NCI-H187 treated with DMSO at 0.1 percent for 48 hours (cell line): Measurements from ENCODE around the gene ARNT2.

ENCODE experiments used
- DNase-seq: peaks from one replicate; lab custom pipeline; 2025; lab: John Stamatoyannopoulos, UW

The ARNT2 gene

DNA sequence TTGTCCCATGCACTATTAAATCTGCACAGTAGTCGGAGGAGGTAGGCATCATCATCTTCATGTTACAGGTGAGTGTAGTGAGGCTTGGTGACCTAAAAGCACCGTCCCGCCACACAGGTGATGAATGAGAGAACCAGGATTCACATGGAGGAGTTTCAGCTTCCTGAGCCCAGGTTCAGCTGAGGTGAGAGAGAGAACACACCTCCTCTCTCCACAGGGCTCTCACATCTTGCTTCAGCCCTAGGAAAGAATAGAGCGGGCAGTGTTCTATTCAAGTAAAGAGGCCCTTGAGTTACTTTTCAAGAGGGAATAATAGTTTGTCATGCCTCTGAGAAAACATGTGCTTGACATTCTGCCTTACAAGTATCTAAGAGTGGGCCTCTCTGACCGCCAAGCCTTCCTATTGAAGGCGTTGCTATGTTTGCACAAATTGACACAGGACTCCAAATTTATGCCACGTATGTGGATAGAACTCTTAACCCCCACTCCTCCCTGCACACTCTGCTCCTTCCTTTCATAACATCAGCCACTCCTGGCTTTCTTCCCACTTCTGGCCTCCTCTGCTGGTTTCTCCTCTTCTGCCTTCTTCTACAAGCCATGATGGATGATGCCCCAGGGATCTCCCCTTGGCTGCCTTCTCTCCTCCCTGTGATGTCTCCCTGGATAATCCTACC is 152.6 kb downstream of the ARNT2 start:
- DNase-seq: peak; percentile 99

DNA sequence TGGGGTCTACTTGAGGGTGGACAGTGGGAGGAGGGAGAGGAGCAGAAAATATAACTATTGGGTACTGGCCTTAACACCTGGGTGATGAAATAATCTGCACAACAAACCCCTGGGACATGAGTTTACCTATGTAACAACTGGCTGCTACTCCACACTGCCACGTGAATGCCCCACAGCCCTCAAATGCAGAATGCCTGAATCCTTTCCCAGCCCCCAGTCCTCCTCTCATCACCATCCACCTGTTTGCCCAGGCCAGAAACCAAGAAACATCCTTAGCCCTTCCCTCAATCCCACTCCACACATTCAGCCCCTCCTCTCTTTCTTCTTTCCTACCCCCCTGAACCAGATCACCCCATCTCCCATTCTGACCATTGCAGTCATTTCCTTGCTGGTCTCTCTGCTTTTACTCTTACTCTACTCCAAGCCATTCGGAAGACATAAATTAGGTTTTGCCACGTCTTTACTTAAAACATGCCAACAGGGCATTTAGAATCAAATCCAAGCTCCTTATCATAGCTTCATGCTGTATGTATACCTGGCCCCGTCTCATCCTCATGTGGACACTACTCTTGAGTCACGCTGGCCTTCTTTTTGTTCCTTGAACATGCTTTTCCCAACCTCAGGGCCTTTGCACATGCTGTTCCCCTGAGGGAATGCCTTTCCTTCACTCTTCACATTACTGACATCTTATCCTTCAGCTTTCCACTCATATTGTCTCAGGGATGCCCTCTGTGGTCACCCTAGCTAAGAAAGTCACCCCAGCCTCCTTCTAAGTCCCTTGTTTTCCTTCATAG is 153.5 kb downstream of the ARNT2 start:
- no peak for DNase-seq

DNA sequence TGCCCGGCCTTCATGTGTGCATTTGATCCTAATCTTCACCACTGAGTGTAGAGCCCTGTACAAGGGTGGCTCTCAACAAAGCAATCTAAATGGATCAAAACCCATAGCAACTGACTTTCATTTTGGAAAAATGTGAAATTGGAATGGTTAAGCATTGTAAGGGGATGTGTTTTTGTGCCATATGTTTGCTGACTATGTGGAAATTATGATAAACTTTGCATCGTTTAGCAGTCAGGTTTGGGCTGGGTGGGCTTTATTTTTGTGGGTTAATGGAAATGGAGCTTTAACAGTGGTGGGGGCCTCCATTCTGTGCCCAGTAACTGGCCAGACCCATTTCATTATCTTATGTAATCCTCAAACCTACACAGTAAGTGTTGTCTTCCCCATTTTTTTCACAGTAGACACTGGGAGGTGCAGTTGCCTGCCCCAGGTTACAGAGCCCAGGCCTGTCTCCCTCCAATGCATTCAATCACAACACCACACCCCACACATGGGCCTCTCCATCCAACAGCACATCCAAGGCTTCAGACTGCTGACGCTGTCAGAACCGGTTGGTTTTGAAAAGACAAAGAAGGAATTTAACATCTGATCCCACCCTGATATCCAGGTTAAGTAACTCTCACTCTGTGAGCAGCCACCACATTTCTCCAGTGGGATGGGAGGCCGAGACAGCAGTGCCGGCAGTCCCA is 154.6 kb downstream of the ARNT2 start:
- DNase-seq: no peak

DNA sequence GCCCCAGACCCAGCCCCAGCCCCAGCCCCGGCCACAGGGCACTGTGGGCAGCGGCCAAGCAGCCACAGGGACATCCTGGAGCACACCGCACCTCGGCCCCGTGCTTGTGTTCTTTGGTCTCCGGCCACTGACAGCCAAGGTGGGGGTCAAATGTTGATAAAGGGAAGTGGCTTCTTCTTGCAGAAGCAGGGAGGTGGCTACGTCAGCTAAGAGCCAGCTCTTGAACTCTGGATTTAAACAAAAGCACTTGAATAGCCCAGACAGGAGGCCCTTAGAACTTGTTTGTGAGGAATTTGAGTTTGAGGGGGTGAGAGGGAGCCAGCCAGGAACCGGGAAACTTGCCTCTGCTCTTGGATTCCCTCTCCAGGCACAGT is 155.1 kb downstream of the ARNT2 start:
- DNase-seq: no peak

DNA sequence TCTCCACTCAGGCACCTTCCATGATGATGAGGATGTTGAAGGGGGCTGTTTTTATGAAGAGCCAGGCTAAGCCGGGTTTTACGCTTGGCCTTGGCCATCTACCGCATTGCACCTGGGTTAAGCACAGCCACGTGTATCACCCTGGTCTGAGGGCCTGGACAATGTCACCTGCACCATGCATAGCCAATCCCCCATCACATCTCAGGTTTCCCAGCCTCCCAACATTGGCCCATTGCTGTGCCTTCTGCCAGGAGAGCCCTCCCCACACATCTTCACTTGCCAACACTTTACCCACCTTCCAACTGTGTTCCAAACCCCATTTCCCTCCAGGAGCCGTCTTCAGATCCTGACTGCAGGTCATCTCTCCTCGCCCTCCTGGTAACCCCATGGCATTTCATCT is 155.6 kb downstream of the ARNT2 start:
- DNase-seq: no peak

DNA sequence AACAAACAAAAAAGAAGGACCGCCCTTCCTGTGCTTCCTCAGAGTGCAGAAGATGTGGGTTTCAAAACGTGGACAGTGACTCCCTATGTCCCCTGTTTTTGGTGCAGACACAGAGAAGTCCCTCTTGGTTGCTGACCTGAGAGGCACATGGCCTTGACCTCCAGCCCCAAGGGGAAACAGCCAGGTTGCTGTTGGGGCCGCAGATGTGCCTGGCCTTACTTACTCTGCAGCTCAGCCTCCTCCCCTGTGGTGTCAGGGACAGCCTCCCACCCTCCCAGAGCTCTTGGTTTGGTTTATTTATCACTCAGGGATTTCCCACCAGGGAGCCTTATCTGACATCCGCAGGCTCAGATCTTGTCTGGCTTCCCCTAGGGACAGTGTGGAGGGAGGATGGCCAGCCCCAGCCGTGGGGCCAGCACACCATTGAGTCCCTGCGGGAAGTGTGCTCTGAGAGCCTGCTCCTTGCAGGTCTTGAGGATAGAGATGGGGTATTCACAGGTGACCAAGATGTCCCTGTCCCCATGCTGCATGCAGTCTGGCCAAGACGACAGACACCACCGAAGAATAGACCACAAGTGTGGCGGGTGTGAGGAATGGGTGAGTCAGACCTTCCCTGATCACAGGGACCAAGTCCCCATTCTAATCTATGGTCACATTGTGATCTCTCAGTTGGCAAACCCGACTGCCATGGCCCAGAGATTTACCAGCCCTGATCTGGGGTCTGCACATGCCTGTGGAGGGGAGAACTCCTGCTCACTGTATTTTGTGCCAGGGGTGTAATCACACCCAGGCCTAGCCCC is 156.6 kb downstream of the ARNT2 start:
- DNase-seq: no peak

DNA sequence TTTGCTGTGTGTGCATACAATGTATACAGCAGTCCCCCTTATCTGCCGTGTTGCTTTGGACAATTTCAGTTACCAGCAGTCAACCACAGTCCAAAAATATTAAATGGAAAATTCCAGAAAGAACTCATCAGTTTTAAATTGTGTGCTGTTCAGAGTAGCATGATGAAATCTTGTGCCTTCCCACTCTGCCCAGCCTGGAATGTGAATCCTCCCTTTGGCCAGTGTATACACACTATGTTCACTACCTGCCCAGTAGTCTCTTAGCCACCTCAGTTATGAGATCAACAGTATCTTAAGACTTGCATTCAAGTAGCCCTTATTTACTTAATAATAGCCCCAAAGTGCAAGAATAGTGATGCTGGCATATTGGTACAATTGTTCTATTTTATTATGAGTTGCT is 157.3 kb downstream of the ARNT2 start:
- no peak for DNase-seq

DNA sequence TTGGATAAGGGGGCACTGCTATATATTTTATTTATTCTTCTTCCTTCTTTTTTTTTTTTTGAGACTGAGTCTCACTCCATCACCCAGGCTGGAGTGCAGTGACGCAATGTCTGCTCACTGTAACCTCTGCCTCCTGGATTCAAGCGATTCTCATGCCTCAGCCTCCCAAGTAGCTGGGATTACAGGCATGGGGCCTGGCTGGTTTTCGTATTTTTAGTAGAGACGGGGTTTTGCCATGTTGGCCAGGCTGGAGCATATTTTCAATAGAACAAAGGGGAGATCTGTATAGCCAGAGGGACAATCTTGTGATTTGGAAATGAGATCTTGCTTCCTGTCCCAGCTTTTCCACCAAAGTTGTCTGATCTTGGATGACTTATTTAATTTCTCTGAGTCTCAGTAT is 157.9 kb downstream of the ARNT2 start:
- DNase-seq: no peak

DNA sequence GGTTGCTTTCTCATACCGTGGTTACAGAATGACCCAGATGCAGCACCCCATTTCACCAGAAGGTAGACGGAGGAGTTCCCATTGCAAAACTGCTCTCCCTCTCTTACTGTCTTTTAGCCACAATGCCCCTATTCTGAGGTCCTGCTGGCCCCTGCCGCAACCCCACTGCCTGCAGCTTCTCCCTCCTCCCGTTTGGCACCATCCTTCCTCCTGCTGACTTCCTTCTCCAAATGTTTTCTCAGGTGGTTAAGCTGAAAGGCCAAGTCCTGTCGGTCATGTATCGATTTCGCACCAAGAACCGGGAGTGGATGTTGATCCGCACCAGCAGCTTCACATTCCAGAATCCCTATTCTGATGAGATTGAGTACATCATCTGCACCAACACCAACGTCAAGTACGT is 158.7 kb downstream of the ARNT2 start:
- DNase-seq: no peak

DNA sequence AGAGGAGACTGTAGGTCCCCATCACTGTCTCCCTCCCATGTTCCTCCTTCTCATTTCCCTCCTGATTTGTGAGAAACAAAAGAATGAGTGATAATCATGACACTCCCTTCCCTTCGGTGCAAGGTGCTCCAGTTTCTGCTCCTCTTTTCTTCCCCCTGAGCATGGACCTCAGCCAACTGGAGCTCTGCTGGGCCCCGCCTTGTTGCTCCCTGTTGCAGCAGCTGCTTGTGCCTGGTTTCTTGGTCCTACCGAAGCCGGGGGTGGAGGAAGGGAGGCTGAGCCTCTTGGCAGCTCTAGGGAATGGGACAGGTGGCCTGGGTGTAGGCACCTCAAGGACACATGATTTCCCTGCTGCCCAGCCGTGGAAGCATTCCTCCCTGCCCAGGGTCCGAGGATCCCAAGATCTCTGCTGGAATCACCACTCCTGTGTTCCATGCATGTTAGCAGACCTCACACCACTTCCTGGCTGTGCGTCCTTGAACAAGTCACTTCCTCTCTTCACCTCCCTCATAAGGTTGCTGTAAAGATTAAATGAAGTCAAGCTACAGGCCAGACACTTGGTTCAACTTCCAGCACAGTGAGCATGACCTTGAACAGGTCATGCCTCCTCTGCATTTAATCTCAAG is 159.3 kb downstream of the ARNT2 start:
- DNase-seq: no peak

DNA sequence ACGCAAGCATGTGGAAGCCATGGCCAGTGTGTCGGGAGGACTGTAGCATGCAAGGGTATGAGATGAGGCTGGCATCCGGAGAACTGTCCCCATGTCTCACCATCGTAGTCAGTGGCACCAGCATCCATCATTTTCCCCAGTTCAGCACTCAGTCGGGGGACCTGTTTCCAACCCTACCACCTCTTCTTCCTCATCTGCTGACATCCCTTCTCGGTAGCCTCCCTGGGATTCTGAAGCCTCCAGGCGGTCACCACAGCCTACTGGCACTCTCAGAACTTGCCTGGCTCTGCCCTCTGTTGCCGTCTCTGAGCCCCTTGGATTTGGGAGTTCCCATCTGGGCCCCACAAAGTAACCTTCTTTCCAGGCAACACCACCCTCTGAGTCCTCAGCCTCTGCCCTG is 159.9 kb downstream of the ARNT2 start:
- DNase-seq: no peak

DNA sequence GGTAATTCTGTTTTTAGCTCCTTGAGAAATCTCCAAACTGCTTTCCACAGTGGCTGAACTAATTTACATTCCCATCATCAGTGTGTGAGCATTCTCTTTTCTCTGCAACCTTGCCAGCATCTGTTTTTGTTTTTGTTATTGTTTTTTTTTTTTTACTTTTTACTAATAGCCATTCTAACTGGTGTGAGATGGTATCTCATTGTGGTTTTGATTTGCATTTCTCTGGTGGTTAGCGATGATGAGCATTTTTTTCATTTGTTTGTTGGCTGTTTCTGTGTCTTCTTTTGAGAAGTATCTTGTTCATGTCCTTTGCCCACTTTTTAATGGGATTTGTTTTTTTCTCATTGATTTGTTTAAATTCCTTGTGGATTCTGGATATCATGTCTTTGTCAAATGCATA is 161.2 kb downstream of the ARNT2 start:
- DNase-seq: no peak

DNA sequence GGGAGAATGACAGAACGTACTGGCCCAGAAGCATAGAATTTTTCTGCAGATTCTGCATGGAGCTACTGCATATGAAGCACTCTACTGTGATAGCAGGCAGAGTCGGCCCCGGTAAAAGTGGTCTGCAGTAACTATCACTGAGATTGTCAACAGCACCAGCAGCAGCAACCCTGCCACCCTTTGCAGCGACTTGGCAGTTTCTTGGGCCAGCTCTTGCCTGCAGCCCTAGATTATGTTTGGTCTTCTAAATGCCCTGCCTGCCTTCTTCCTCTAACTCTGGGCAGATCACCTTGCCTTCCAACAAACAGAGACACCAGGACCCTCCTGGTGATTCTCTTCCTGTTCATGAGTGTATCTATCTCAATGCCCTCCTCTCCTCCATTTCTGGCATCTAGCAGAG is 161.8 kb downstream of the ARNT2 start:
- no peak for DNase-seq

DNA sequence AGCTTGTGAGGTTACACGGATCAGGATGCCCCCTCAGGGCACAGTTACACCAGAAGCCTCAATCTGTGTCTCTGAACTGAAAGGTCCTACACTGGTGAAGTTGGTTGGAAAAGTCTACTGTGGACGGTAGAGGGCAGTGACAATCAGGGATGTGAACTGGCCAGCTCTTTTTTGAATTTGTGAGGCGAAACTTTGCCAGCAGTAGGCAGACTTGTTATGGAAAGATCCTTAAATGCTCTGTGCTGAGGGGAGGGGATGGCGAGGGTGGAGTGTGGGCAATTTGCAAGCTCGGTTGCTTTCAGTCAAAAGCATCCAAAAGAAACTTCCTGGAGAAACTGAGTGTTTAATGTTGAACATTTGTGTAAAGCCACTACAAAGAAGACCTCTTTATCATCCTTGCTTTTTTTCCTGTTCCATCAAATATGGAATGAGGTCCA is 163.6 kb downstream of the ARNT2 start:
- DNase-seq: no peak

DNA sequence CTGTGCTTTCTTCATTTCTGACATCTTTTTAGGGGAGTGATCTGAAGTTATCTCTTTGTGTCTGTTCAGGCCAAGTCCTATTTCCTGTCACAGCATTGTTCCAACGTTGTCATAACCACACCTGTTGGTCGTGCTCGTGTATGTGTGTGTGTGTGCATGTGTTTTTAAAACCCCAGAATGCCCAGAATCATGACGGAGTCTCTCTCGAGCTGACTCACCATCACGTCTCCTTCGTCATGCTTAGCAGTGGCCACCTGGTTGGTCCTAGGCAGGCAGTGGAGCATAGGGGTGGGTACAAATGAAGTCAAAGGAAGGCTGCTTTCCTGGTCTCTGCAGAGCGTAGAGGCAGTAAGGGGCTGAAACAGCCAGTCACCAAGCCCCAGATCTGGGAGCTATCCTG is 164.1 kb downstream of the ARNT2 start:
- DNase-seq: no peak

DNA sequence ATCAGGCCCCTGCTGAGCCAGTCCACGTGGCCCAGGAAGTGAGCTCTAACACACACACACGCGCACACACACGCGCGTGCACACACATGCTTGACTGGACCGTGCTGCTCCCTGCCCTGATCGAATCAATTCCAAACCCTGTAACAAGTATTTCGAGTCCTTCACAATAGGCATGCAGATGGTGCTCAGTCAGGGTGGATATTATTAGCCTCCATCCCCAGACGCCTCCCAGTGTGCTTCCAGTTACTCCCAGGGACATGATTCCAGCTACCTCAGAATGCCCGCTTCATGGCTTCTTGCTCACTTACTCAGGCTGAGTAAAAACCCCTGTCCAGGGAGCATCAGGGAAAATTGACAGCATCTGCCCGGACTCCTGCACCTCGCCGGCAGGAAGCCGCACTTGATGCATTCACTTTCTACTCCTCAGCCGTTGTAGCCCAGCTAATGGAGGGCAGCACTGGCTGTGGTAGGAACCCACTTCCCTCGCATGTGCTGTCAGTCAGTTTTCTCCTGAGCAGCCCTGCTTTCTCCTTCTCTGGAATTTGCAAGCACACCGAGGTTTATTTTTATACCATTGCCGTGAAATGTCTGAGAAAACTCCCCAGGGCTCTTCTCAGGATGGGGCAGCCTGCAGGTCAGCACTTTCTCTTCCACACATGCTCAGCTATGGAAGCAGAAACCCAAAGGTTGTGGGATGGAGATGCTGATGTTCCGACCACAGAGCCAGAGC is 164.9 kb downstream of the ARNT2 start:
- no peak for DNase-seq

DNA sequence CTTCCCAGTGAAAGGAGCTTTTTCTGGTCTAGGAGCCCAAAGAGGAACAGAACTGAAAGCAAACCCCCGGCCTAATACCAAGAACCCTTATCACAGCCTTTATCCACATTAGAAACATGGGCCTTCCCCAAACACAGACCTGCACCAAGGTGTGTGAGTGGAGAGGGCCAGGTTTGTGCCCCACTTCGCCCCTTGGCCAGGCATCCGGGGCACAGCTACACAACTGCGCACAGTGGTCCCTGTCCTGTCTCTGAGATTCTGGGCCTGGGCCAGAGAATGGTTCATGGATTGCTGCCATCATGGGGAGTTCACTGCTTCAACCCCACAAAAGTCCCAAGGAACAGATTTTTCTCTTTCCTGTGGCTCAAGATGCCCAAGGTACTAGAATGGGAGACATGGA is 165.5 kb downstream of the ARNT2 start:
- no peak for DNase-seq

DNA sequence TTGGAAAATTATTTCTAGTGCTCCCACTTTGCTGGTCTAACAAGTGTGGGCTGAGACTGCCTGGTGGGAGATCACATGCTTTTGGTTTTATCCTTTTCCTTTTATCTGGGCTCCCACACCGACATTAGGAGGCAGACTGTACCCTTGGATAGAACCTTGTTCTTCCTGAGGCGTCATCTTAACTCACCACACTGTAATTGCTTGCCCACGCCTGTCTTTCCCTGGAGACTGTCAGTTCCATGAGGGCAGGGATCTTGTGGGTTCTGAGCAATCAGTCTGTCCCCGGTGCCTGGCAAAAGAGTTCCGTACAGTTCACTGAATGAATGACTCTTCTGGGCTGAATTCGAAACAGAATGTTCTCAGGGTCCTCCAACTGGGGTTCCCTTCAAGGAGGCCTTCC is 166.4 kb downstream of the ARNT2 start:
- no peak for DNase-seq

DNA sequence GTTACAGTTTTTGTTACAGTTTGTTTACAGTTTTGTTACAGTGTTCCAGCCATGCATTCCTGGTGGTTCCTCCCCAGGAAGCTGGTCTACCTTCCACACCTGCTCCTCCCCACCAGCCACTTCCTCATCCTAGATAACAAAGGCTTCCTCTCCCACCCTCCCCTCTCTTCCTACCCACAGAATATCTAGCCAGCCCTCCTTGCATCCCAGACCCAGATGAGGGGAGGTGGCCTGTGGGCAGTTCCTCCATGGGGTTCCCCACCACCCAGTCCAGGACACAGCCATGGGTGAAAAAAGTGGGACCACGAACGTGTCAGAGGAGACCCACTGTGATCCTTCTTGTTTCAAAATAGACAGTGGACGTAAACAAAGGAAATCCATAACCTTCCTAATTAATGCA is 168.2 kb downstream of the ARNT2 start:
- DNase-seq: no peak

DNA sequence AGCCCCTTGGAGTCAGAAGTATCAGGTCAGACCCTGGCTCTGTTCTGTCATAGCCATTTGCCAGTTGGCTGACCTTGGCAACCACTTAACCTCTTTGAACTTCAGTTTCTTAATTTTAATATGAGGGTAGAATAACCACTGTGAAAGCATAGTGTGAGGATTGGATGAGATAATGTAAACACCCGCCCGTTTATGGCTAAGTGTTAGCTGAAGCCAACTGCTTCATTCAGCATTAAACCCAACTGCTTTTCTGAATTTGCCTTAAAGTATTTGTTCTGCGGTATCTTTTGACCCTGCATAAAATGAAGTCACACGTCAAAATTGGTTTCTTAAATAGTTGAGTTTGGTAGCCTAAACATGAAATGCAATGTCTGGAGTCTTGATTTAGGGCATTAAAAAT is 169.4 kb downstream of the ARNT2 start:
- DNase-seq: no peak

DNA sequence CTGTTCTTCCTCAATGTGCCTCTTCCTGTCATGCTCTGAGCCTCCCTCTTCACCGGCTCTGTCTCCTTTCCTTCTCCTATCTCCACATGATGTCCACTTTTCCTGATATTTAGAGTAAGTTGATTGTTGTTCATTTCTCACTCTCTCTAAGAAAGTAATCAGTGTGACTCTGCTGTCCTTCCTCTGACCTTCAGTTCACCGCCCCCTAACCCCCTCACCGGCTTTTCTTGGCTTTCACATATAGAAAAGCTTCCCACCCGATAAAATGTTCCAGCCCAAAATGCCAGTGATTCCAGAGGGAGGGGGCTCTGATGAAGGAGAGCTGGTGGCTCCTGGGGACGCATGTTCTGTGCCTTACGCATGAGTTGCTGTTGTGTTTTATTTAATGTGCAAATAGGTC is 170.4 kb downstream of the ARNT2 start:
- DNase-seq: no peak
